Cardiac muscle cell (in vitro differentiated cells and primary cell): ENCODE data around the gene TLCD2. TPM values are rescaled to one million over a fixed set of nuclear protein-coding genes. Genes with fewer than 3 reads are reported as not detected.

Experiments used
- DNase-seq, 2 donors: peaks; one replicate each; pipeline versions ENCODE4 v3.0.0 to v3.0.0-alpha.2; 2010 to 2017; ENCODE audit warnings: low read depth in 1 of 2, low spot score in 1 of 2
- H3K27ac ChIP-seq: fragments of 200-600 bp; sonication (generic); 2 replicates; pipeline ENCODE4 v1.5.1; 2016
- H3K27me3 ChIP-seq: fragments of 200-600 bp; sonication (generic); 2 replicates; pipeline ENCODE4 v1.6.0; 2016; ENCODE audit warnings: control low read depth
- H3K36me3 ChIP-seq: fragments of 200-600 bp; sonication (generic); 2 replicates; pipeline ENCODE4 v1.5.1; 2016; ENCODE audit warnings: control low read depth
- H3K4me1 ChIP-seq: fragments of 200-600 bp; sonication (generic); 2 replicates; pipeline ENCODE4 v1.8.1; 2017; ENCODE audit warnings: low read depth, mild to moderate bottlenecking, mixed run types
- H3K4me3 ChIP-seq: fragments of 200-600 bp; sonication (generic); 2 replicates; pipeline ENCODE4 v1.5.1; 2016; ENCODE audit warnings: mild to moderate bottlenecking
- H3K9me3 ChIP-seq: fragments of 200-600 bp; sonication (generic); 2 replicates; pipeline ENCODE4 v1.5.1; 2017; ENCODE audit warnings: low read depth, mild to moderate bottlenecking, control low read depth
- polyA plus RNA-seq: library from polyadenylated mRNA; unstranded; fragments of >200 nt; fragmentation: Nextera tagmentation; extraction: Ambion mirVana; gene quantifications from 2 replicates; pipeline ENCODE4 v1.2.1, GENCODE V29; 2016
- total RNA-seq: library from RNA; depleted of rRNA; stranded (reverse); fragments of >200 nt; gene quantifications from 2 replicates; pipeline ENCODE4 v1.2.3, GENCODE V29; 2016
- TF ChIP-seq, protein P1 (sequence below): IDR thresholded peaks from 2 replicates; pipeline ENCODE4 v1.5.1; 2012; ENCODE audit warnings: low read depth, mild to moderate bottlenecking, low read length

Gene TLCD2
- total and polyA plus RNA-seq, 2 experiments from 2014 or later, result 1.4 to 3.1 TPM

DNA sequence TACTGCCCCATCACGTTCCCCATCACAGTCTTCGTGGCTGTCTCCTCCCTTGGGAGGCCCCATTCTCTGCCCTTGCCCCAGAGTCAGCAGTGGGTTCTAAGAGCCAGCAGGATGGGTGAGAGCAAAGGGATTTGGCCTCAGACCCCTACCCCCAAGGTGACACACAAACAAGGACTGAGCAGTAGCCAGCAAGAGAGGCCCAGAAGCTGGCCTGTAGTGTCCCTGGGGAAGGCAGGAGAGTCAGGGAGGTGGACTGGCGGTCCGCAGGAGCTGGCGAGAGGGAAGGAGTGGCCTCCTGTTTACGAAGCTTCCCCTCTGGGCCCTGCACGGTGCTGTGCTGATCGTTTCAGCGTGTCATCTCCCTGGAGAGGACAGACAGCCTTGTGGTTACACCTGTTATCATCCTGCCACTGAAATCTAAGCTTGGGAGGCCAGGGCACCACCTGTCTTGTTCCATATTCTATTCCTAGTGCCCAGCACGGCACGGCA is 22.7 kb upstream of the TLCD2 start:
- TF ChIP-seq, protein P1, sequence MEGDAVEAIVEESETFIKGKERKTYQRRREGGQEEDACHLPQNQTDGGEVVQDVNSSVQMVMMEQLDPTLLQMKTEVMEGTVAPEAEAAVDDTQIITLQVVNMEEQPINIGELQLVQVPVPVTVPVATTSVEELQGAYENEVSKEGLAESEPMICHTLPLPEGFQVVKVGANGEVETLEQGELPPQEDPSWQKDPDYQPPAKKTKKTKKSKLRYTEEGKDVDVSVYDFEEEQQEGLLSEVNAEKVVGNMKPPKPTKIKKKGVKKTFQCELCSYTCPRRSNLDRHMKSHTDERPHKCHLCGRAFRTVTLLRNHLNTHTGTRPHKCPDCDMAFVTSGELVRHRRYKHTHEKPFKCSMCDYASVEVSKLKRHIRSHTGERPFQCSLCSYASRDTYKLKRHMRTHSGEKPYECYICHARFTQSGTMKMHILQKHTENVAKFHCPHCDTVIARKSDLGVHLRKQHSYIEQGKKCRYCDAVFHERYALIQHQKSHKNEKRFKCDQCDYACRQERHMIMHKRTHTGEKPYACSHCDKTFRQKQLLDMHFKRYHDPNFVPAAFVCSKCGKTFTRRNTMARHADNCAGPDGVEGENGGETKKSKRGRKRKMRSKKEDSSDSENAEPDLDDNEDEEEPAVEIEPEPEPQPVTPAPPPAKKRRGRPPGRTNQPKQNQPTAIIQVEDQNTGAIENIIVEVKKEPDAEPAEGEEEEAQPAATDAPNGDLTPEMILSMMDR, result no peak
- Histone ChIP-seq H3K36me3 (no peaks in the 10 kb centered on the region), H3K27me3 (no peaks in the 10 kb centered on the region), H3K27ac (no peak overlapping the region), H3K4me3 (no peak overlapping the region), H3K4me1 (peaks cover 7% of the 10 kb centered on the region), H3K9me3 (no peaks in the 10 kb centered on the region)
- no peak for DNase-seq

DNA sequence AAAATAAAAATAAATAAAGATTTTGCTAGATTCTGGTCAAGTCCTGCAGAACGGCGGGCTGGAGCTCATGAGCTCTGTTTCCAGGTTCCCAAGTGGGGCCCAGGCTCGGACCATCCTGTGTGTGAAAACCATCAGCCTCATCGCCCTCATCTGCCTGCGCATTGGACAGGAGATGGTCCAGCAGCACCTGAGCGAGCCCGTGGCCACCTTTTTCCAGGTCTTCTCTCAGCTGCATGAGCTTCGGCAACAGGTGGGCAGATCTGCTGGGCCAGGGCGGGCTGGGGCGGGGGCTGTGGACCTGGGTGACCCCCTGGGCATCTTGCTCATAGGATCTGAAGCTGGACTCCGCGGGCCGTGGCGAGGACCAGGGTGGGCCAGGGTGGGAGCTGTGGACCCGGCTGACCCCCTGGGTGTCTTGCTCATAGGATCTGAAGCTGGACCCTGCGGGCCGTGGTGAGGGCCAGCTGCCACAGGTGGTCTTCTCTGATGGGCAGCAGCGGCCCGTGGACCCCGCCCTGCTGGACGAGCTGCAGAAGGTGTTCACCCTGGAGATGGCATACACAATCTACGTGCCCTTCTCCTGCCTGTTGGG is 22.2 kb upstream of the TLCD2 start:
- TF ChIP-seq, protein P1, result no peak
- no peak for DNase-seq
- H3K27ac ChIP-seq, result no peak overlapping the region
- H3K27me3 ChIP-seq, result no peaks in the 10 kb centered on the region
- peaks cover 7% of the 10 kb centered on the region for H3K4me1 ChIP-seq
- H3K4me3 ChIP-seq, result no peak overlapping the region
- H3K9me3 ChIP-seq, result no peaks in the 10 kb centered on the region
- no peaks in the 10 kb centered on the region for H3K36me3 ChIP-seq

DNA sequence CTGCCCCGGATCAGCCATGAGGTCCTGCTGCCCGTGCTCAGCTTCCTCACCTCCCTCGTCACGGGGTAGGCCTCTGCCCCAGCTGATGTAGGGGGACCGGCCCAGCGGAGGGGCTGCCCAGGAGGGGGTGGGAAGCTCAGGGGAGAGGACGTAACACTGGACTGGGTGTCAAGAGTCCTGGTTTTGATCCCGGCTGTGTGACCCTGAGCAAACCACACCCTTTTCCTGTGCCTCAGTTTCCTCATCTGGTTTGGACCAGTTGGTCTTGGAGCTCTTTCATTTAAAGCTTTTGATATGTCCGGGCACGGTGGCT is 21.0 kb upstream of the TLCD2 start:
- H3K27me3 ChIP-seq, result no peaks in the 10 kb centered on the region
- TF ChIP-seq, protein P1, result no peak
- H3K27ac ChIP-seq, result no peak overlapping the region
- H3K36me3 ChIP-seq, result no peaks in the 10 kb centered on the region
- DNase-seq, result no peak
- no peaks in the 10 kb centered on the region for H3K4me1 ChIP-seq
- no peaks in the 10 kb centered on the region for H3K9me3 ChIP-seq
- H3K4me3 ChIP-seq, result no peak overlapping the region

DNA sequence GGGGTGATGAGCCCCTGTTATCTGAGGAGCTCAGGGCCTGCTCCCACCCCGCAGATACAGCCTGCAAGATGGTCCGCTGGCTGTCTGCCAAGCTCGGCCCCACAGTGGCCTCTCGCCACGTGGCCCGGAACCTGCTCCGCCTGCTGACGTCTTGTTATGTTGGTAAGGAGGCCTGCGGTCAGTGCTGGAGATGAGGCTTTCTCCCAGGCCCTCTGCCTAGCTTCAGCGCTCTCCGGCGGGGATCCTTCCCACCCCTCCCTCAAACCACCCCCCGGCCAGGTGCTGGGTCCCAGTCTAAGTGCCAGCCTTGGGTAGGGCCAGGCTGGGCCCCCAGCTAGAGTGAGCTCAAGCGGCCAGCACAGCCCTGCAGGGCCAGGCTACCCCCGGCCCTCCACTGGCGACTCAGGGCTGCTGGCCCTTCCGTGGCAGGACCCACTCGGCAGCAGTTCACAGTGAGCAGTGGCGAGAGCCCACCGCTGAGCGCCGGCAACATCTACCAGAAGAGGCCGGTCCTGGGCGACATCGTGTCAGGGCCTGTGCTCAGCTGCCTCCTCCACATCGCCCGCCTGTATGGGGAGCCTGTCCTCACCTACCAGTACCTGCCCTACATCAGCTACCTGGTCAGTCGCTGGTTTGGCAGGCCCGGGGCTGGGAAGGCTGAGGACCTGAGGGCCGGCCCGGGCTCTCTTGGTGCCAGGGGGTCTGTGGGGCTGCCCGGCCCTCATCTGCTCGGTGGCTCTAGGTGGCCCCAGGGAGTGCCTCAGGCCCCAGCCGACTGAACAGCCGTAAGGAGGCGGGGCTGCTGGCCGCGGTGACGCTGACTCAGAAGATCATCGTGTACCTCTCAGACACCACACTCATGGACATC is 20.4 kb upstream of the TLCD2 start:
- H3K4me3 ChIP-seq, result no peak overlapping the region
- TF ChIP-seq, protein P1, result no peak
- H3K9me3 ChIP-seq, result no peaks in the 10 kb centered on the region
- no peaks in the 10 kb centered on the region for H3K4me1 ChIP-seq
- H3K27ac ChIP-seq, result no peak overlapping the region
- H3K27me3 ChIP-seq, result no peaks in the 10 kb centered on the region
- DNase-seq, result peak in 1 of 2 donors; percentile 97
- no peaks in the 10 kb centered on the region for H3K36me3 ChIP-seq

DNA sequence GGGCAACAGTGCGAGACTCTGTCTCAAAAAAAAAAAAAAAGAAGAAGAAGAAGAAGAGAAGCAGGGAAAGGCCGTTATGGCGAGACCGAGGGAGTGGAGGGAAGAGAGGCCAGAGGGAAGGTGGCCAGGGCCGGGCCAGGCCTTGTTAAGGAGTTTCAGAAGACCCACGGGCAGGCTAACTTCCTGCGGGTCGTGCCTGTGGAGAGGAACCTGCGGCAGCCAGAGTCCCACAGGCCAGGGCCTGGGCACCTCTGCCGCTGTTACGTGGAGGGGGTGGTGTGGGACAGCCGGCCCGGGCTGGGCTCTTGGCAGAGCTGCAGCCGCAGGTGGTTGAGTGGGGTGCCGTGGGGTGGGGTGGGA is 19.8 kb upstream of the TLCD2 start:
- DNase-seq, result no peak
- Histone ChIP-seq H3K4me1 (no peaks in the 10 kb centered on the region), H3K9me3 (no peaks in the 10 kb centered on the region), H3K27me3 (no peaks in the 10 kb centered on the region), H3K27ac (no peak overlapping the region), H3K4me3 (no peak overlapping the region), H3K36me3 (no peaks in the 10 kb centered on the region)
- TF ChIP-seq, protein P1, result no peak
